PC-9 (cell line): Measurements from ENCODE around the gene GOLGA3.

ENCODE experiments used
- CTCF ChIP-seq: fragments of 200-600 bp; sonication (generic); conservative IDR thresholded peaks from 2 replicates; pipeline ENCODE4 v1.6.1; 2017; ENCODE audit warnings: mixed run types, antibody characterized with exemption, mild to moderate bottlenecking, moderate library complexity
- EZH2 ChIP-seq: fragments of 200-600 bp; sonication (generic); IDR thresholded peaks from 2 replicates; pipeline ENCODE4 v1.8.0; 2017; ENCODE audit warnings: antibody characterized with exemption, low read depth

- TF ChIP-seq CTCF, result no peak
- TF ChIP-seq EZH2, result no peak
These were observed 3.6 kb downstream of the GOLGA3 start for GRCh38 chr12:132825089-132825488.
